Panc1 (cell line): Measurements from ENCODE around the gene CMPK1. TPM values are rescaled to one million over a fixed set of nuclear protein-coding genes. Genes with fewer than 3 reads are reported as not detected.
A peak's percentile ranks its signal among the peaks of the same experiment; 100 is the strongest.
"Not testable (repeated sequence)": the region's sequence is repeated elsewhere in the genome, so short reads cannot be mapped to it uniquely, and the experiment has no call there.

ENCODE experiments used
- ATAC-seq: fragments of 200-7000 bp; cut with Tn5 transposase; 2 replicates; pipeline ENCODE4 v1.9.1; 2020; ENCODE audit warnings: mild to moderate bottlenecking, moderate library complexity
- Bru-seq: library from RNA; stranded (reverse); fragments of 400-500 nt; gene quantifications from one replicate; lab custom pipeline; 2021; lab: Mats Ljungman, UMichigan
- BruChase-seq, 2 experiments: library from RNA; stranded (reverse); fragments of 400-500 nt; gene quantifications; one replicate each; lab custom pipeline; 2021; lab: Mats Ljungman, UMichigan
- BruUV-seq: library from RNA; stranded (reverse); fragments of 400-500 nt; replicated peaks from 2 replicates; lab custom pipeline; 2021; lab: Mats Ljungman, UMichigan
- CTCF ChIA-PET: fragments of 300-600 bp; sonication (Branson Sonifier 250); formaldehyde crosslinking; loops from one replicate; lab custom pipeline; 2022; ENCODE audit warnings: antibody characterized with exemption; lab: Charles Lee
- POLR2A ChIA-PET: fragments of 300-600 bp; sonication (Branson Sonifier 250); formaldehyde crosslinking; loops from one replicate; lab custom pipeline; 2022; ENCODE audit warnings: antibody characterized with exemption; lab: Charles Lee
- DNase-seq: peaks from one replicate; pipeline ENCODE4 v3.0.0-alpha.2; 2010; ENCODE audit warnings: low read depth, low spot score
- H3K27ac ChIP-seq: 2 replicates; pipeline ENCODE4 v1.5.1; 2011; ENCODE audit warnings: mild to moderate bottlenecking, low read length, inconsistent platforms
- H3K27me3 ChIP-seq: fragments of 200-500 bp; sonication (Bioruptor generic); 2 replicates; pipeline ENCODE4 v1.6.0; 2014; ENCODE audit warnings: low read length, inconsistent platforms; ENCODE audit not compliant: control insufficient read depth, insufficient read depth
- H3K36me3 ChIP-seq: fragments of 200-500 bp; sonication (Bioruptor generic); 2 replicates; pipeline ENCODE4 v1.5.1; 2014; ENCODE audit warnings: inconsistent platforms, mild to moderate bottlenecking, low read length, moderate library complexity; ENCODE audit not compliant: control insufficient read depth, insufficient read depth
- H3K4me1 ChIP-seq: 2 replicates; pipeline ENCODE4 v1.5.1; 2011; ENCODE audit warnings: inconsistent platforms, mild to moderate bottlenecking, low read length, moderate library complexity; ENCODE audit not compliant: control insufficient read depth, insufficient read depth
- H3K4me3 ChIP-seq, 2 experiments: 2 replicates each; pipeline ENCODE4 v1.5.1; 2011 to 2012; ENCODE audit warnings: low read depth in 2 of 2, low read length in 2 of 2, mild to moderate bottlenecking in 2 of 2, inconsistent platforms in 1 of 2, moderate library complexity in 1 of 2
- H3K9me3 ChIP-seq: fragments of 200-500 bp; sonication (Bioruptor generic); 2 replicates; pipeline ENCODE4 v1.5.1; 2014; ENCODE audit warnings: low read depth, mild to moderate bottlenecking, inconsistent platforms, low read length, moderate library complexity; ENCODE audit not compliant: control insufficient read depth, insufficient read depth
- CTCF ChIP-seq: fragments of 450-650 bp; IDR thresholded peaks from 2 replicates; pipeline ENCODE4 v1.5.1; 2017; ENCODE audit warnings: mild to moderate bottlenecking
- POLR2AphosphoS5 ChIP-seq: IDR thresholded peaks from 2 replicates; pipeline ENCODE4 v1.6.1; 2012; ENCODE audit warnings: mild to moderate bottlenecking, low read depth, low read length, moderate library complexity
- REST ChIP-seq, 2 experiments: IDR thresholded peaks; 2 replicates each; pipeline ENCODE4 v1.6.1; 2011 to 2012; ENCODE audit warnings: low read depth in 2 of 2, control low read depth in 1 of 2, low read length in 1 of 2, mild to moderate bottlenecking in 1 of 2, moderate library complexity in 1 of 2; ENCODE audit not compliant: insufficient read depth in 1 of 2
- SIN3A ChIP-seq: IDR thresholded peaks from 2 replicates; pipeline ENCODE4 v1.6.1; 2012; ENCODE audit warnings: low read depth, mild to moderate bottlenecking, low read length, moderate library complexity, borderline replicate concordance; ENCODE audit not compliant: insufficient read depth
- TCF7L2 ChIP-seq: IDR thresholded peaks from 2 replicates; pipeline ENCODE4 v1.6.1; 2011; ENCODE audit warnings: mild to moderate bottlenecking, low read depth, low read length, inconsistent platforms
- in situ Hi-C: cut with HindIII; loops from 2 replicates; pipeline ENCODE4 v1.10.0; 2016; ENCODE audit warnings: low sequenced_read_pairs, low pct_unique_long_range_greater_than_20kb
- intact Hi-C: fragments of 100-400 bp; cut with micrococcal nuclease; formaldehyde crosslinking; loops from one replicate; pipeline ENCODE4 v1.10.0; 2022; ENCODE audit not compliant: unreplicated experiment
- long read RNA-seq: library from polyadenylated mRNA; unstranded; transcript quantifications from one replicate; pipeline ENCODE4 v2.0.0, GENCODE V29; 2021; ENCODE audit not compliant: unreplicated experiment
- polyA plus RNA-seq: library from polyadenylated mRNA; unstranded; fragments of >200 nt; gene quantifications from one replicate; pipeline ENCODE4 v1.2.1, GENCODE V29; 2012; ENCODE audit warnings: missing spikeins; ENCODE audit not compliant: insufficient read length
- total RNA-seq: library from RNA; stranded (reverse); gene quantifications from one replicate; pipeline ENCODE4 v1.2.1, GENCODE V29; 2021; ENCODE audit not compliant: unreplicated experiment

Gene CMPK1
- total RNA-seq: 85.1 TPM
- polyA plus RNA-seq: 43.4 TPM
- percentile 75 among the genes with signal in this experiment for Bru-seq, nascent RNA
- BruChase-seq, experiment 1, labeled RNA remaining after a 2-hour chase: percentile 82 among the genes with signal in this experiment
- percentile 91 among the genes with signal in this experiment for BruChase-seq, experiment 2, labeled RNA remaining after a 6-hour chase
- long read RNA-seq, transcript CMPK1-203 (6 exons, 2,930 nt): major isoform, 297 of 337 reads
- long read RNA-seq, partial matches to known transcripts: 4 of 337 reads
- long read RNA-seq, other reads (novel, unspliced or antisense): 29 of 337 reads

GRCh38 chr1:47333578-47333921 lies at the start of gene CMPK1:
CMPK1 (plus strand) TSS chr1:47333790; CDS start chr1:47333946, 156 bp downstream.
- H3K4me3 ChIP-seq: peak within 1 kb of the TSS; percentile 87
- DNase-seq (no peak), ATAC-seq (peak; percentile 91)
- ChIA-PET CTCF (interaction anchor here (0.9 kb wide), 1 partner anchor 11 kb away, joined by 5 read pairs; no protein-coding TSS in a partner anchor), POLR2A (interaction anchor here (0.6 to 1.6 kb wide), 3 partner anchors 8 to 19 kb away, joined by 3 to 7 read pairs (median 3); partner anchors contain the start of gene STIL)
- intact Hi-C loops (no loop called here), in situ Hi-C loops (no loop called here)
- peaks cover 10% of the 10 kb centered on the region; the same call in 1 of the 2 replicates for H3K4me1 ChIP-seq
- H3K9me3 ChIP-seq: no peaks in the 10 kb centered on the region
- H3K27me3 ChIP-seq: no peaks in the 10 kb centered on the region
- TF ChIP-seq CTCF (no peak), POLR2AphosphoS5 (peak; percentile 84)
- H3K36me3 ChIP-seq: no peaks in the 10 kb centered on the region
- peak within 1 kb of the TSS; percentile 99 for H3K27ac ChIP-seq
- no TSS peak for BruUV-seq

- H3K4me1 ChIP-seq, BruUV-seq, DNase-seq, in situ Hi-C loops, H3K4me3 ChIP-seq, H3K27me3 ChIP-seq, H3K27ac ChIP-seq, H3K9me3 ChIP-seq, intact Hi-C loops, CTCF ChIA-PET, ATAC-seq, POLR2A ChIA-PET: not testable (repeated sequence)
- peaks cover 35% of the 10 kb centered on the region for H3K36me3 ChIP-seq
These were observed 45.5 kb upstream of the CMPK1 start for GRCh38 chr1:47288116-47288515.

GRCh38 chr1:47294863-47295262 lies 38.7 kb upstream of the CMPK1 start:
- H3K4me1 ChIP-seq, H3K27ac ChIP-seq, H3K27me3 ChIP-seq, ATAC-seq, CTCF ChIA-PET, DNase-seq, intact Hi-C loops, H3K4me3 ChIP-seq, H3K9me3 ChIP-seq, in situ Hi-C loops, BruUV-seq: not testable (repeated sequence)
- H3K36me3 ChIP-seq: peaks cover 35% of the 10 kb centered on the region
- POLR2A ChIA-PET: interaction anchor here (0.6 kb wide), 1 partner anchor 230 kb away, joined by 3 read pairs; no protein-coding TSS in a partner anchor

GRCh38 chr1:47295579-47295978 lies 38.0 kb upstream of the CMPK1 start:
- BruUV-seq: no TSS peak

More at GRCh38 chr1:47295579-47295978, 38.0 kb upstream of the CMPK1 start:
- no peaks in the 10 kb centered on the region for H3K4me1 ChIP-seq
- no peaks in the 10 kb centered on the region for H3K9me3 ChIP-seq
- CTCF ChIA-PET: no interaction called here
- POLR2A ChIA-PET: no interaction called here
- H3K36me3 ChIP-seq: peaks cover 35% of the 10 kb centered on the region
- no peak for TF ChIP-seq CTCF
- no peak for TF ChIP-seq SIN3A
- TF ChIP-seq REST (IDR thresholded peaks at IDR 0.05; ENCODE audit: insufficient read depth in 1 of 2, low read depth in 2 of 2, low read length in 1 of 2): no peak
- no peak for TF ChIP-seq TCF7L2
- TF ChIP-seq POLR2AphosphoS5: no peak
- intact Hi-C loops: no loop called here
- H3K4me3 ChIP-seq: no peak overlapping the region
- H3K27ac ChIP-seq: no peak overlapping the region
- no peaks in the 10 kb centered on the region for H3K27me3 ChIP-seq
- in situ Hi-C loops: no loop called here
- DNase-seq (no peak), ATAC-seq (no peak)
